ENCODE measurements around the gene ATRX. TPM values are rescaled to one million over a fixed set of nuclear protein-coding genes. Genes with fewer than 3 reads are reported as not detected.

The ATRX gene
- total and polyA plus RNA-seq, 2 of the 8 experiments (the other 6 are each of a cell fraction or from before 2014, with no cell fraction given): 28.4 to 97.8 TPM

DNA sequence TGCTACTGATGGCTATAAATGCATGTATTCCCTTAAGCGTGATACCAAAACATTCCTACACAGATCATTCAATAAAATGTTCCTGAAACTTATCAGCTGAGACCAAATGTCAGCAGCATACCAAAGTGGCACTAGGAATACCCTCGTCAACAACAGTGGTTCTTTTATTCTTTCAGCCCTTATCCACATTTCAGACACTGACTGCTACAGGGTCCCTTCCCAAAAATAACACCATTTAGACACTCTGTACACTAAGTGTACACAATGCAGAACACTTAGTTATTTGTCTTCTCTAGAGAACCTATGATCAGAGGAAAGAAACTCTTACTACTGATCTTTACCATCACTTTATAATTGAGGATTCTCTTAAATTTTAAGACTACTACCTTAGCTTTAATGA, 94.1 kb downstream of the ATRX start:
- 79% methylated on average over 2 of the region's 2 CpGs; no CpG with 5 or more reads in 1 of the 2 experiments for WGBS, 2 experiments (ENCODE audit: extremely low coverage in 1 of 2, insufficient coverage in 1 of 2, insufficient read length in 1 of 2, insufficient replicate concordance in 2 of 2, low coverage in 1 of 2, low lambda C conversion rate in 2 of 2, missing lambda C conversion rate in 1 of 2)
- H3K27ac ChIP-seq (ENCODE audit: low read depth, low read length): no peak overlapping the region
- H3K18ac ChIP-seq (ENCODE audit: extremely low read depth, low read length): no peak overlapping the region
- DNase-seq (ENCODE audit: low read depth in 1 of 2, low spot score in 2 of 2): no peak
- H3K79me2 ChIP-seq (ENCODE audit: control insufficient read depth in 1 of 2, insufficient read depth in 2 of 2, low read length in 2 of 2): no peaks in the 10 kb centered on the region; a peak in 1 of 4 replicates
- H3K9ac ChIP-seq (replicated peaks in 1 of 4; ENCODE audit: extremely low read depth in 1 of 4, low read depth in 3 of 4, low read length in 3 of 4): no peak overlapping the region
- H2AK5ac ChIP-seq (ENCODE audit: low read depth, low read length): no peak overlapping the region
- no peak overlapping the region for H3K4me2 ChIP-seq (ENCODE audit: insufficient read depth in 1 of 2, low read depth in 2 of 2, low read length in 2 of 2)
- no peak overlapping the region for H3K56ac ChIP-seq (replicated peaks; ENCODE audit: insufficient read length, low read depth, low read length)
- no peaks in the 10 kb centered on the region for H3K4me1 ChIP-seq (replicated peaks in 1 of 4; ENCODE audit: control insufficient read depth in 3 of 4, insufficient read depth in 4 of 4, low read length in 3 of 4)
- no peaks in the 10 kb centered on the region for H3K23me2 ChIP-seq (ENCODE audit: low read depth, low read length)
- no peak overlapping the region for H2BK20ac ChIP-seq (ENCODE audit: low read length)
- POLR2A ChIA-PET (ENCODE audit: partially characterized antibody): no interaction called here
- H2BK15ac ChIP-seq (ENCODE audit: low read length): no peak overlapping the region
- no peaks in the 10 kb centered on the region for H3K79me1 ChIP-seq (ENCODE audit: low read depth, low read length)
- no peak overlapping the region for H2BK5ac ChIP-seq (ENCODE audit: low read depth, low read length)
- H3K4ac ChIP-seq (replicated peaks; ENCODE audit: insufficient read length, low read depth, low read length): no peak overlapping the region
- no peak overlapping the region for H2BK12ac ChIP-seq (ENCODE audit: low read depth, low read length)
- no peak overlapping the region for H2BK120ac ChIP-seq (replicated peaks; ENCODE audit: low read depth, low read length)
- H3K36me3 ChIP-seq (ENCODE audit: control insufficient read depth in 2 of 4, insufficient read depth in 4 of 4, low read length in 3 of 4): peaks cover 0 to 40% (median 5%) of the 10 kb centered on the region in 4 experiments; a peak in 2 of 8 replicates
- H3K9me3 ChIP-seq (ENCODE audit: insufficient read depth in 2 of 2, low read depth in 1 of 2, low read length in 1 of 2): no peaks in the 10 kb centered on the region
- TF ChIP-seq YY1 (IDR thresholded peaks at IDR 0.05; ENCODE audit: low read depth, low read length) (no peak), JUN (IDR thresholded peaks at IDR 0.05; ENCODE audit: low read depth, low read length) (no peak), POLR2AphosphoS5 (IDR thresholded peaks at IDR 0.05; ENCODE audit: low read depth, low read length) (no peak), CHD1 (IDR thresholded peaks at IDR 0.05; ENCODE audit: low read depth, low read length) (no peak), USF2 (IDR thresholded peaks at IDR 0.05; ENCODE audit: low read length) (no peak), GTF2F1 (IDR thresholded peaks at IDR 0.05; ENCODE audit: borderline replicate concordance, low read depth, low read length) (no peak)
- no peaks in the 10 kb centered on the region for H3K27me3 ChIP-seq (replicated peaks in 1 of 4; ENCODE audit: control insufficient read depth in 3 of 4, extremely low read depth in 1 of 4, insufficient read depth in 3 of 4, low read length in 3 of 4)
- H3K4me3 ChIP-seq (ENCODE audit: extremely low read depth in 1 of 4, insufficient read depth in 2 of 4, low read depth in 3 of 4, low read length in 4 of 4): no peak overlapping the region
- H4K91ac ChIP-seq (replicated peaks; ENCODE audit: insufficient read length, low read length): no peak overlapping the region
- H4K20me1 ChIP-seq (replicated peaks in 1 of 2; ENCODE audit: control insufficient read depth in 1 of 2, insufficient read depth in 2 of 2, low read length in 2 of 2): no peaks in the 10 kb centered on the region
- no peak overlapping the region for H4K5ac ChIP-seq (ENCODE audit: insufficient read length, low read depth, low read length)
- H3K23ac ChIP-seq (ENCODE audit: insufficient read length): no peak overlapping the region
- CTCF ChIA-PET (ENCODE audit: partially characterized antibody): interaction anchor here (1.2 kb wide), 1 partner anchor 14 kb away, joined by 3 read pairs; no protein-coding TSS in a partner anchor
- no peak overlapping the region for H3K14ac ChIP-seq (ENCODE audit: insufficient read length)
- FAIRE-seq: no peak
- no peak overlapping the region for H2AFZ ChIP-seq (ENCODE audit: low read length)
- H4K8ac ChIP-seq (ENCODE audit: extremely low read depth, insufficient read depth, low read length): no peak overlapping the region

Measured in H1 (cell line).